ENCODE results near the gene ETV3L. TPM values are rescaled to one million over a fixed set of nuclear protein-coding genes. Genes with fewer than 3 reads are reported as not detected.

Gene ETV3L
- total and polyA plus RNA-seq, 2 experiments from 2014 or later = not detected

DNA sequence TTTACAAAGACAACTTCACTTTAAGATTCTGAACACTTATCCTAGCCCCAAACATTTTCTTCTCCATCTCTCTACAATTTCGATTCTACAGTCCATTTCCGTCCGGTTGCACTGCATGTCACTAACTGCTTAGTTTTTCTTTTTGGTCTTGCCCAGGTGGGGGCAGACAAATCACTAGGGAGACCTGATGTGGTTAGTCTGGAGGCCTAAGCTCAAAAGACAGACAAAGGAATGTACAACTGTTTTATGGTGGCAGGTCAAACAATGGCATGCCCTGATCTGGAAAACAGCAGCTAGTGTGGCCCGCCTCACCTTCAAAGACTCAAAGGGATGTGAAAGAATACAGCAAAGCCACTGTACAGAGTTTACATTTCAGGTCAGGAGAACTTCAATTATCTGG is 34.8 kb upstream of the ETV3L start:
- peaks cover 19% of the 10 kb centered on the region for H3K4me1 ChIP-seq (ENCODE audit: insufficient read depth)
- peaks cover 9% of the 10 kb centered on the region for H3K27me3 Mint-ChIP-seq (ENCODE audit: insufficient read depth, low read depth, poor library complexity)
- no peak overlapping the region for H3K4me3 Mint-ChIP-seq
- no peak overlapping the region for H3K4me3 ChIP-seq
- peaks cover 58% of the 10 kb centered on the region for H3K36me3 Mint-ChIP-seq (ENCODE audit: low read depth)
- no peak for ATAC-seq
- peaks cover 47% of the 10 kb centered on the region for H3K36me3 ChIP-seq (ENCODE audit: insufficient read depth)
- H3K79me2 ChIP-seq (replicated peaks; ENCODE audit: insufficient read depth) = peaks cover 23% of the 10 kb centered on the region
- peaks cover 23% of the 10 kb centered on the region for H3K4me1 Mint-ChIP-seq
- no peak overlapping the region for H3K4me2 ChIP-seq
- H3K9me2 ChIP-seq (ENCODE audit: insufficient read depth) = no peaks in the 10 kb centered on the region
- no peak overlapping the region for H2AFZ ChIP-seq
- TF ChIP-seq JUNB (IDR thresholded peaks at IDR 0.05; ENCODE audit: unreplicated experiment) (no peak), STAT1 (IDR thresholded peaks at IDR 0.05; ENCODE audit: unreplicated experiment) (no peak), CREB1 (CRISPR knock-in tag; IDR thresholded peaks at IDR 0.05; ENCODE audit: low read depth) (no peak), POLR2AphosphoS5 (IDR thresholded peaks at IDR 0.05; ENCODE audit: low read depth) (no peak)
- TF ChIP-seq, protein P1, sequence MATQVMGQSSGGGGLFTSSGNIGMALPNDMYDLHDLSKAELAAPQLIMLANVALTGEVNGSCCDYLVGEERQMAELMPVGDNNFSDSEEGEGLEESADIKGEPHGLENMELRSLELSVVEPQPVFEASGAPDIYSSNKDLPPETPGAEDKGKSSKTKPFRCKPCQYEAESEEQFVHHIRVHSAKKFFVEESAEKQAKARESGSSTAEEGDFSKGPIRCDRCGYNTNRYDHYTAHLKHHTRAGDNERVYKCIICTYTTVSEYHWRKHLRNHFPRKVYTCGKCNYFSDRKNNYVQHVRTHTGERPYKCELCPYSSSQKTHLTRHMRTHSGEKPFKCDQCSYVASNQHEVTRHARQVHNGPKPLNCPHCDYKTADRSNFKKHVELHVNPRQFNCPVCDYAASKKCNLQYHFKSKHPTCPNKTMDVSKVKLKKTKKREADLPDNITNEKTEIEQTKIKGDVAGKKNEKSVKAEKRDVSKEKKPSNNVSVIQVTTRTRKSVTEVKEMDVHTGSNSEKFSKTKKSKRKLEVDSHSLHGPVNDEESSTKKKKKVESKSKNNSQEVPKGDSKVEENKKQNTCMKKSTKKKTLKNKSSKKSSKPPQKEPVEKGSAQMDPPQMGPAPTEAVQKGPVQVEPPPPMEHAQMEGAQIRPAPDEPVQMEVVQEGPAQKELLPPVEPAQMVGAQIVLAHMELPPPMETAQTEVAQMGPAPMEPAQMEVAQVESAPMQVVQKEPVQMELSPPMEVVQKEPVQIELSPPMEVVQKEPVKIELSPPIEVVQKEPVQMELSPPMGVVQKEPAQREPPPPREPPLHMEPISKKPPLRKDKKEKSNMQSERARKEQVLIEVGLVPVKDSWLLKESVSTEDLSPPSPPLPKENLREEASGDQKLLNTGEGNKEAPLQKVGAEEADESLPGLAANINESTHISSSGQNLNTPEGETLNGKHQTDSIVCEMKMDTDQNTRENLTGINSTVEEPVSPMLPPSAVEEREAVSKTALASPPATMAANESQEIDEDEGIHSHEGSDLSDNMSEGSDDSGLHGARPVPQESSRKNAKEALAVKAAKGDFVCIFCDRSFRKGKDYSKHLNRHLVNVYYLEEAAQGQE (IDR thresholded peaks at IDR 0.05; ENCODE audit: unreplicated experiment) = no peak
- TF ChIP-seq, protein P2, sequence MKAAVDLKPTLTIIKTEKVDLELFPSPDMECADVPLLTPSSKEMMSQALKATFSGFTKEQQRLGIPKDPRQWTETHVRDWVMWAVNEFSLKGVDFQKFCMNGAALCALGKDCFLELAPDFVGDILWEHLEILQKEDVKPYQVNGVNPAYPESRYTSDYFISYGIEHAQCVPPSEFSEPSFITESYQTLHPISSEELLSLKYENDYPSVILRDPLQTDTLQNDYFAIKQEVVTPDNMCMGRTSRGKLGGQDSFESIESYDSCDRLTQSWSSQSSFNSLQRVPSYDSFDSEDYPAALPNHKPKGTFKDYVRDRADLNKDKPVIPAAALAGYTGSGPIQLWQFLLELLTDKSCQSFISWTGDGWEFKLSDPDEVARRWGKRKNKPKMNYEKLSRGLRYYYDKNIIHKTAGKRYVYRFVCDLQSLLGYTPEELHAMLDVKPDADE (IDR thresholded peaks at IDR 0.05) = no peak
- DNase-seq (ENCODE audit: low spot score) = no peak
- H4K20me1 ChIP-seq (replicated peaks; ENCODE audit: insufficient read depth) = peaks cover 27% of the 10 kb centered on the region
- H3K27ac ChIP-seq (ENCODE audit: low read depth) = no peak overlapping the region
- no peaks in the 10 kb centered on the region for H3K27me3 ChIP-seq (ENCODE audit: insufficient read depth)
- peaks cover 5% of the 10 kb centered on the region; the same call in 1 of the 2 replicates for H3F3A ChIP-seq (replicated peaks; ENCODE audit: low read depth)
- H3K27ac Mint-ChIP-seq = no peak overlapping the region
- no peaks in the 10 kb centered on the region for H3K9me3 Mint-ChIP-seq

DNA sequence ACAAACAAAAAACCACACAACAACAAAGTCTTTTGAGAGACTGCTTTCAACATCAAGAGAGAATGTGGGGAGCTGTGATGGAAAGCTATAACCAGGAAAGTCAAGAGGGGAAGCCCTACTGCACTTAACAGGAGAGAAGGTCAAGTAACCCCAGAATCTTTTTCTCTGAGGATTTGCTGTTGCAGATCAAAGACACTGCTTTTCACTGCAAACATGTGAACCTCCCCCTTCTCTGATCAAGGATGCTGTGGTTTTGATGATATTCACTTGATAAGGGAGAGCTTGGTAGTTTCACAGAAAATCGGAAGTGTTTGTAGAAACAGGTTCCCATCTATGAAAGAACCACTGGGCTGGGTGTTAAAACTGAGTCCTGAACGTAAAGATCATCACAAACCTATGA is 33.8 kb upstream of the ETV3L start:
- Histone ChIP-seq H3K79me2 (replicated peaks; ENCODE audit: insufficient read depth) (peaks cover 23% of the 10 kb centered on the region), H3K4me1 (ENCODE audit: insufficient read depth) (peaks cover 13% of the 10 kb centered on the region), H3K9me2 (ENCODE audit: insufficient read depth) (no peaks in the 10 kb centered on the region), H3K4me2 (no peak overlapping the region), H2AFZ (no peak overlapping the region), H3K4me3 (no peak overlapping the region), H3K27me3 (ENCODE audit: insufficient read depth) (no peaks in the 10 kb centered on the region), H3K36me3 (ENCODE audit: insufficient read depth) (peaks cover 47% of the 10 kb centered on the region), H3F3A (replicated peaks; ENCODE audit: low read depth) (no peaks in the 10 kb centered on the region), H4K20me1 (replicated peaks; ENCODE audit: insufficient read depth) (peaks cover 27% of the 10 kb centered on the region), H3K27ac (ENCODE audit: low read depth) (no peak overlapping the region)
- Mint-ChIP-seq H3K9me3 (no peaks in the 10 kb centered on the region), H3K4me3 (no peak overlapping the region), H3K27me3 (ENCODE audit: insufficient read depth, low read depth, poor library complexity) (peaks cover 5% of the 10 kb centered on the region), H3K27ac (no peak overlapping the region), H3K4me1 (peaks cover 17% of the 10 kb centered on the region), H3K36me3 (ENCODE audit: low read depth) (peaks cover 60% of the 10 kb centered on the region)
- DNase-seq (ENCODE audit: low spot score) (no peak), ATAC-seq (no peak)
- no peak for TF ChIP-seq ZNF114 (CRISPR knock-in tag; IDR thresholded peaks at IDR 0.05)
- TF ChIP-seq, protein P3, sequence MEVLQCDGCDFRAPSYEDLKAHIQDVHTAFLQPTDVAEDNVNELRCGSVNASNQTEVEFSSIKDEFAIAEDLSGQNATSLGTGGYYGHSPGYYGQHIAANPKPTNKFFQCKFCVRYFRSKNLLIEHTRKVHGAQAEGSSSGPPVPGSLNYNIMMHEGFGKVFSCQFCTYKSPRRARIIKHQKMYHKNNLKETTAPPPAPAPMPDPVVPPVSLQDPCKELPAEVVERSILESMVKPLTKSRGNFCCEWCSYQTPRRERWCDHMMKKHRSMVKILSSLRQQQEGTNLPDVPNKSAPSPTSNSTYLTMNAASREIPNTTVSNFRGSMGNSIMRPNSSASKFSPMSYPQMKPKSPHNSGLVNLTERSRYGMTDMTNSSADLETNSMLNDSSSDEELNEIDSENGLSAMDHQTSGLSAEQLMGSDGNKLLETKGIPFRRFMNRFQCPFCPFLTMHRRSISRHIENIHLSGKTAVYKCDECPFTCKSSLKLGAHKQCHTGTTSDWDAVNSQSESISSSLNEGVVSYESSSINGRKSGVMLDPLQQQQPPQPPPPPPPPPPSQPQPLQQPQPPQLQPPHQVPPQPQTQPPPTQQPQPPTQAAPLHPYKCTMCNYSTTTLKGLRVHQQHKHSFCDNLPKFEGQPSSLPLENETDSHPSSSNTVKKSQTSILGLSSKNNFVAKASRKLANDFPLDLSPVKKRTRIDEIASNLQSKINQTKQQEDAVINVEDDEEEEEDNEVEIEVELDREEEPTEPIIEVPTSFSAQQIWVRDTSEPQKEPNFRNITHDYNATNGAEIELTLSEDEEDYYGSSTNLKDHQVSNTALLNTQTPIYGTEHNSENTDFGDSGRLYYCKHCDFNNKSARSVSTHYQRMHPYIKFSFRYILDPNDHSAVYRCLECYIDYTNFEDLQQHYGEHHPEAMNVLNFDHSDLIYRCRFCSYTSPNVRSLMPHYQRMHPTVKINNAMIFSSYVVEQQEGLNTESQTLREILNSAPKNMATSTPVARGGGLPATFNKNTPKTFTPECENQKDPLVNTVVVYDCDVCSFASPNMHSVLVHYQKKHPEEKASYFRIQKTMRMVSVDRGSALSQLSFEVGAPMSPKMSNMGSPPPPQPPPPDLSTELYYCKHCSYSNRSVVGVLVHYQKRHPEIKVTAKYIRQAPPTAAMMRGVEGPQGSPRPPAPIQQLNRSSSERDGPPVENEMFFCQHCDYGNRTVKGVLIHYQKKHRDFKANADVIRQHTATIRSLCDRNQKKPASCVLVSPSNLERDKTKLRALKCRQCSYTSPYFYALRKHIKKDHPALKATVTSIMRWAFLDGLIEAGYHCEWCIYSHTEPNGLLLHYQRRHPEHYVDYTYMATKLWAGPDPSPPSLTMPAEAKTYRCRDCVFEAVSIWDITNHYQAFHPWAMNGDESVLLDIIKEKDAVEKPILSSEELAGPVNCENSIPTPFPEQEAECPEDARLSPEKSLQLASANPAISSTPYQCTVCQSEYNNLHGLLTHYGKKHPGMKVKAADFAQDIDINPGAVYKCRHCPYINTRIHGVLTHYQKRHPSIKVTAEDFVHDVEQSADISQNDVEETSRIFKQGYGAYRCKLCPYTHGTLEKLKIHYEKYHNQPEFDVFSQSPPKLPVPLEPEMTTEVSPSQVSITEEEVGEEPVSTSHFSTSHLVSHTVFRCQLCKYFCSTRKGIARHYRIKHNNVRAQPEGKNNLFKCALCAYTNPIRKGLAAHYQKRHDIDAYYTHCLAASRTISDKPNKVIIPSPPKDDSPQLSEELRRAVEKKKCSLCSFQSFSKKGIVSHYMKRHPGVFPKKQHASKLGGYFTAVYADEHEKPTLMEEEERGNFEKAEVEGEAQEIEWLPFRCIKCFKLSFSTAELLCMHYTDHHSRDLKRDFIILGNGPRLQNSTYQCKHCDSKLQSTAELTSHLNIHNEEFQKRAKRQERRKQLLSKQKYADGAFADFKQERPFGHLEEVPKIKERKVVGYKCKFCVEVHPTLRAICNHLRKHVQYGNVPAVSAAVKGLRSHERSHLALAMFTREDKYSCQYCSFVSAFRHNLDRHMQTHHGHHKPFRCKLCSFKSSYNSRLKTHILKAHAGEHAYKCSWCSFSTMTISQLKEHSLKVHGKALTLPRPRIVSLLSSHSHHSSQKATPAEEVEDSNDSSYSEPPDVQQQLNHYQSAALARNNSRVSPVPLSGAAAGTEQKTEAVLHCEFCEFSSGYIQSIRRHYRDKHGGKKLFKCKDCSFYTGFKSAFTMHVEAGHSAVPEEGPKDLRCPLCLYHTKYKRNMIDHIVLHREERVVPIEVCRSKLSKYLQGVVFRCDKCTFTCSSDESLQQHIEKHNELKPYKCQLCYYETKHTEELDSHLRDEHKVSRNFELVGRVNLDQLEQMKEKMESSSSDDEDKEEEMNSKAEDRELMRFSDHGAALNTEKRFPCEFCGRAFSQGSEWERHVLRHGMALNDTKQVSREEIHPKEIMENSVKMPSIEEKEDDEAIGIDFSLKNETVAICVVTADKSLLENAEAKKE (CRISPR knock-in tag; IDR thresholded peaks at IDR 0.05) = no peak
